H1 (cell line): ENCODE data around the gene SRRM4. TPM values are rescaled to one million over a fixed set of nuclear protein-coding genes. Genes with fewer than 3 reads are reported as not detected.

Experiments used
- CTCF ChIA-PET: fragments of 300-600 bp; sonication (Branson Sonifier 250); formaldehyde crosslinking; loops from one replicate; lab custom pipeline; 2021; ENCODE audit not compliant: partially characterized antibody; lab: Charles Lee
- POLR2A ChIA-PET: fragments of 300-600 bp; sonication (Branson Sonifier 250); formaldehyde crosslinking; loops from one replicate; lab custom pipeline; 2021; ENCODE audit warnings: inconsistent platforms; ENCODE audit not compliant: partially characterized antibody; lab: Charles Lee
- DNase-seq, 2 experiments: peaks; one replicate each; pipeline versions ENCODE4 v3.0.0 to v3.0.0-alpha.2; 2010 to 2022; ENCODE audit warnings: low spot score in 2 of 2, low read depth in 1 of 2, mixed read lengths in 1 of 2
- FAIRE-seq: peaks from 2 replicates; lab custom pipeline; 2011; peaks lifted over from hg19 to GRCh38; lab: Jason Lieb, UNC
- H2AFZ ChIP-seq: 2 replicates; pipeline ENCODE4 v1.8.1; 2012; ENCODE audit warnings: low read length, inconsistent platforms
- H2AK5ac ChIP-seq: 2 replicates; pipeline ENCODE4 v1.6.1; 2013; ENCODE audit warnings: low read depth, low read length
- H2BK120ac ChIP-seq: replicated peaks from 2 replicates; pipeline ENCODE3; 2013; ENCODE audit warnings: low read depth, low read length, inconsistent platforms
- H2BK12ac ChIP-seq: 2 replicates; pipeline ENCODE4 v1.6.1; 2013; ENCODE audit warnings: low read depth, low read length
- H2BK15ac ChIP-seq: 2 replicates; pipeline ENCODE4 v1.6.1; 2013; ENCODE audit warnings: low read length
- H2BK20ac ChIP-seq: 2 replicates; pipeline ENCODE4 v1.6.1; 2013; ENCODE audit warnings: low read length
- H2BK5ac ChIP-seq: 2 replicates; pipeline ENCODE4 v1.6.1; 2013; ENCODE audit warnings: low read depth, low read length
- H3K14ac ChIP-seq: 2 replicates; pipeline ENCODE4 v1.6.1; 2013; ENCODE audit warnings: inconsistent platforms; ENCODE audit not compliant: insufficient read length
- H3K18ac ChIP-seq: 2 replicates; pipeline ENCODE4 v1.6.1; 2013; ENCODE audit warnings: low read length; ENCODE audit errors: extremely low read depth
- H3K23ac ChIP-seq: 2 replicates; pipeline ENCODE4 v1.6.1; 2013; ENCODE audit warnings: inconsistent platforms; ENCODE audit not compliant: insufficient read length
- H3K23me2 ChIP-seq: 2 replicates; pipeline ENCODE4 v1.6.1; 2013; ENCODE audit warnings: low read depth, low read length
- H3K27ac ChIP-seq: 2 replicates; pipeline ENCODE4 v1.6.1; 2011; ENCODE audit warnings: low read depth, low read length, inconsistent platforms
- H3K27me3 ChIP-seq, 4 experiments: replicated peaks in 1 of 4; 1 replicate in 1 of 4; 2 replicates in 3 of 4; pipeline versions ENCODE4 v1.6.1 to v1.8.1; 2011 to 2013; ENCODE audit warnings: low read length in 3 of 4, mild to moderate bottlenecking in 3 of 4, inconsistent platforms in 2 of 4, mixed read lengths in 2 of 4, moderate library complexity in 1 of 4; ENCODE audit not compliant: control insufficient read depth in 3 of 4, insufficient read depth in 3 of 4; ENCODE audit errors: extremely low read depth in 1 of 4
- H3K36me3 ChIP-seq, 4 experiments: 2 replicates each; pipeline versions ENCODE4 v1.6.1 to v1.8.1; 2011 to 2013; ENCODE audit warnings: mild to moderate bottlenecking in 4 of 4, low read length in 3 of 4, moderate library complexity in 2 of 4, control low read depth in 1 of 4, inconsistent platforms in 1 of 4; ENCODE audit not compliant: insufficient read depth in 4 of 4, control insufficient read depth in 2 of 4
- H3K4ac ChIP-seq: replicated peaks from 2 replicates; pipeline ENCODE3; 2013; ENCODE audit warnings: low read length, low read depth, mixed read lengths, inconsistent platforms; ENCODE audit not compliant: insufficient read length
- H3K4me1 ChIP-seq, 4 experiments: replicated peaks in 1 of 4; 1 replicate in 1 of 4; 2 replicates in 3 of 4; pipeline versions ENCODE4 v1.6.1 to v1.8.1; 2011 to 2013; ENCODE audit warnings: low read length in 3 of 4, inconsistent platforms in 2 of 4, mixed read lengths in 1 of 4; ENCODE audit not compliant: insufficient read depth in 4 of 4, control insufficient read depth in 3 of 4
- H3K4me2 ChIP-seq, 2 experiments: 2 replicates each; pipeline versions ENCODE4 v1.6.1 to v1.8.1; 2011 to 2013; ENCODE audit warnings: low read depth in 2 of 2, low read length in 2 of 2, control low read depth in 1 of 2, inconsistent platforms in 1 of 2, mild to moderate bottlenecking in 1 of 2; ENCODE audit not compliant: insufficient read depth in 1 of 2
- H3K4me3 ChIP-seq, 4 experiments: fragments of 200-600, 300-600 bp in 1 of 4; sonication (generic), shearing (Covaris generic), sonication (Bioruptor Twin) in 1 of 4; 2 replicates each; pipeline versions ENCODE4 v1.5.1 to v1.8.1; 2011 to 2016; ENCODE audit warnings: low read length in 4 of 4, low read depth in 3 of 4, control low read depth in 2 of 4, inconsistent platforms in 2 of 4, mild to moderate bottlenecking in 2 of 4, mixed read lengths in 1 of 4, moderate library complexity in 1 of 4; ENCODE audit not compliant: insufficient read depth in 2 of 4; ENCODE audit errors: extremely low read depth in 1 of 4
- H3K56ac ChIP-seq: replicated peaks from 2 replicates; pipeline ENCODE3; 2013; ENCODE audit warnings: low read depth, mild to moderate bottlenecking, mixed read lengths, low read length, inconsistent platforms; ENCODE audit not compliant: insufficient read length
- H3K79me1 ChIP-seq: 2 replicates; pipeline ENCODE4 v1.6.1; 2013; ENCODE audit warnings: low read depth, low read length, control low read depth
- H3K79me2 ChIP-seq, 2 experiments: 2 replicates each; pipeline versions ENCODE4 v1.6.1 to v1.8.1; 2012 to 2013; ENCODE audit warnings: low read length in 2 of 2, mild to moderate bottlenecking in 2 of 2, inconsistent platforms in 1 of 2; ENCODE audit not compliant: insufficient read depth in 2 of 2, control insufficient read depth in 1 of 2
- H3K9ac ChIP-seq, 4 experiments: replicated peaks in 1 of 4; 1 replicate in 1 of 4; 2 replicates in 3 of 4; pipeline versions ENCODE4 v1.6.1 to v1.8.1; 2011 to 2013; ENCODE audit warnings: low read depth in 3 of 4, low read length in 3 of 4, control low read depth in 2 of 4, mild to moderate bottlenecking in 2 of 4, moderate library complexity in 2 of 4, inconsistent platforms in 1 of 4; ENCODE audit errors: extremely low read depth in 1 of 4
- H3K9me3 ChIP-seq, 2 experiments: 2 replicates each; pipeline versions ENCODE4 v1.6.1 to v1.8.1; 2012 to 2013; ENCODE audit warnings: mild to moderate bottlenecking in 2 of 2, moderate library complexity in 2 of 2, control low read depth in 1 of 2, inconsistent platforms in 1 of 2, low read depth in 1 of 2, low read length in 1 of 2, mixed read lengths in 1 of 2; ENCODE audit not compliant: insufficient read depth in 2 of 2
- H4K20me1 ChIP-seq, 2 experiments: replicated peaks in 1 of 2; 2 replicates each; pipeline versions ENCODE3 to v1.8.1; 2011 to 2013; ENCODE audit warnings: inconsistent platforms in 2 of 2, low read length in 2 of 2, mild to moderate bottlenecking in 1 of 2; ENCODE audit not compliant: insufficient read depth in 2 of 2, control insufficient read depth in 1 of 2
- H4K5ac ChIP-seq: 2 replicates; pipeline ENCODE4 v1.6.1; 2013; ENCODE audit warnings: low read length, low read depth, mixed read lengths, inconsistent platforms; ENCODE audit not compliant: insufficient read length
- H4K8ac ChIP-seq: 2 replicates; pipeline ENCODE4 v1.8.0; 2013; ENCODE audit warnings: mild to moderate bottlenecking, moderate library complexity, low read length, inconsistent platforms; ENCODE audit not compliant: insufficient read depth; ENCODE audit errors: extremely low read depth
- H4K91ac ChIP-seq: replicated peaks from 2 replicates; pipeline ENCODE3; 2013; ENCODE audit warnings: low read length, mixed read lengths, inconsistent platforms; ENCODE audit not compliant: insufficient read length
- BRCA1 ChIP-seq: IDR thresholded peaks from 2 replicates; pipeline ENCODE4 v1.6.1; 2012; ENCODE audit warnings: low read depth, low read length, improper control_type of control experiment
- EP300 ChIP-seq, 2 experiments: IDR thresholded peaks; 1 replicate in 1 of 2; 2 replicates in 1 of 2; pipeline ENCODE4 v1.6.1; 2011 to 2012; ENCODE audit warnings: low read depth in 2 of 2, low read length in 2 of 2, mild to moderate bottlenecking in 2 of 2, borderline replicate concordance in 1 of 2, inconsistent platforms in 1 of 2, moderate library complexity in 1 of 2
- POLR2A ChIP-seq, 2 experiments: IDR thresholded peaks; 1 replicate in 1 of 2; 2 replicates in 1 of 2; pipeline ENCODE4 v1.6.1; 2011; ENCODE audit warnings: low read depth in 2 of 2, low read length in 2 of 2, mild to moderate bottlenecking in 2 of 2; ENCODE audit errors: control extremely low read depth in 1 of 2
- POLR2AphosphoS5 ChIP-seq: IDR thresholded peaks from 2 replicates; pipeline ENCODE4 v1.6.1; 2011; ENCODE audit warnings: low read depth, low read length
- SP1 ChIP-seq: IDR thresholded peaks from 2 replicates; pipeline ENCODE4 v1.6.1; 2011; ENCODE audit warnings: low read depth, low read length
- TBP ChIP-seq: IDR thresholded peaks from 2 replicates; pipeline ENCODE4 v1.6.1; 2011; ENCODE audit warnings: low read depth, low read length, improper control_type of control experiment
- TEAD4 ChIP-seq: IDR thresholded peaks from 2 replicates; pipeline ENCODE4 v1.6.1; 2012; ENCODE audit warnings: low read depth, low read length, inconsistent platforms, mixed read lengths
- WGBS, 2 experiments: shearing (Covaris generic) in 1 of 2; methylation state at CpG; one replicate each; pipeline versions ENCODE4 v1.1.6 to v1.1.7; 2013 to 2015; ENCODE audit warnings: low lambda C conversion rate in 2 of 2, mixed read lengths in 2 of 2, inconsistent platforms in 1 of 2, low coverage in 1 of 2, missing lambda C conversion rate in 1 of 2; ENCODE audit not compliant: insufficient replicate concordance in 2 of 2, insufficient coverage in 1 of 2, insufficient read length in 1 of 2; ENCODE audit errors: extremely low coverage in 1 of 2, missing lambda C conversion rate in 1 of 2; 5-methylcytosine and 5-hydroxymethylcytosine counted together
- polyA plus RNA-seq, 7 experiments: library from polyadenylated mRNA; depleted of rRNA in 3 of 7; stranded (reverse) in 5 of 7; unstranded in 2 of 7; fragments of >200 nt in 5 of 7; fragments of 200-250 nt in 2 of 7; gene quantifications; 1 replicate in 5 of 7; 2 replicates in 1 of 7; 4 replicates in 1 of 7; pipeline versions ENCODE4 v1.2.1 to v1.2.3, GENCODE V29; 2011 to 2013; ENCODE audit warnings: missing spikeins in 2 of 7, mixed read lengths in 2 of 7
- total RNA-seq: library from RNA; stranded (reverse); fragmentation: NEBNext Ultra II Directional; extraction: Animal tissue kit (Norgen Biotek cat#: 25700); gene quantifications from 2 replicates; pipeline ENCODE4 v1.2.1, GENCODE V29; 2021

The SRRM4 gene
- total and polyA plus RNA-seq, 2 of the 8 experiments (the other 6 are each of a cell fraction or from before 2014, with no cell fraction given) = 0.53 to 1.1 TPM

DNA sequence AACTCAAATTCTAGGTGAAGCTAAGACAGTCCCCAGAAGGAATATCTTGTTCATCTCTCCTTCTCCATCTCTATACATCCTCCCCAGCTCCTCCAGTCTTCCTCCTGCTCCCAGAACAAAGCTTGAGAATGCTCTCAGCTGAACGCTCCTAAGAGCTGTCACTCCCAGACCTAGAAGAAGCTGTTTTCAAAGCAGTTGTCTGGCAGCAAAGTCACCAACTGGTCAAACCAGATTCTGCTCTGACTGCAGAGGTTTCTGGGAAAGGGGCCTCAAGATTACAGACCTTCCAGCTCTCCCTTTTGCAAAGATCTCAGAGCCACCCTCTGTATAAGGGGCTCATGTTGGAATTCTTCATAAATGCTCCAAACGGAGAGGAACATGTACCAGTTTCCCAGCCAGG is 187.8 kb downstream of the SRRM4 start:
- Histone ChIP-seq H2BK20ac (no peak overlapping the region), H2AK5ac (no peak overlapping the region), H2BK12ac (no peak overlapping the region), H3K4me3 (no peak overlapping the region), H3K27me3 (no peaks in the 10 kb centered on the region), H3K9me3 (no peaks in the 10 kb centered on the region), H3K23me2 (no peaks in the 10 kb centered on the region; the same call in 1 of the 2 replicates), H3K14ac (no peak overlapping the region), H4K91ac (no peak overlapping the region), H3K79me2 (no peaks in the 10 kb centered on the region), H3K27ac (no peak overlapping the region), H2AFZ (no peak overlapping the region), H4K8ac (no peak overlapping the region), H4K20me1 (no peaks in the 10 kb centered on the region), H3K56ac (no peak overlapping the region), H2BK5ac (no peak overlapping the region), H3K4ac (no peak overlapping the region), H3K23ac (no peak overlapping the region), H4K5ac (no peak overlapping the region), H2BK15ac (no peak overlapping the region), H3K4me2 (no peak overlapping the region; a peak in 1 of 4 replicates), H3K36me3 (no peaks in the 10 kb centered on the region), H2BK120ac (no peak overlapping the region), H3K18ac (no peak overlapping the region), H3K4me1 (peaks cover 0 to 9% (median 4%) of the 10 kb centered on the region in 4 experiments; a peak in 6 of 7 replicates), H3K9ac (no peak overlapping the region), H3K79me1 (no peaks in the 10 kb centered on the region)
- ChIA-PET CTCF (interaction anchor here (1.0 to 1.1 kb wide), 2 partner anchors 13 to 24 kb away, joined by 3 to 5 read pairs; no protein-coding TSS in a partner anchor), POLR2A (no interaction called here)
- FAIRE-seq (no peak), DNase-seq (no peak)
- no peak for TF ChIP-seq SP1
- TF ChIP-seq EP300 (IDR thresholded peaks at IDR 0.05; ENCODE audit: borderline replicate concordance in 1 of 2, low read depth in 2 of 2, low read length in 2 of 2) = no peak
- no peak for TF ChIP-seq TBP
- no peak for TF ChIP-seq BRCA1
- TF ChIP-seq POLR2A (IDR thresholded peaks at IDR 0.05; ENCODE audit: control extremely low read depth in 1 of 2, low read depth in 2 of 2, low read length in 2 of 2) = no peak
- no peak for TF ChIP-seq POLR2AphosphoS5
- TF ChIP-seq TEAD4 = no peak
- 87% methylated on average over 2 of the region's 2 CpGs; no CpG with 5 or more reads in 1 of the 2 experiments for WGBS, 2 experiments
